Activated naive CD4-positive, alpha-beta T cell treated with anti-CD3 and anti-CD28 coated beads, Interleukin-2, amount 50 U/mL, for 24 hours (primary cell): Measurements from ENCODE around the gene MSX1.

Source experiments
- H3K27ac Mint-ChIP-seq: one replicate; pipeline ENCODE4 v1.8.0; 2021; ENCODE audit warnings: mild to moderate bottlenecking, mixed read lengths
- H3K27me3 Mint-ChIP-seq: one replicate; pipeline ENCODE4 v1.8.0; 2021; ENCODE audit warnings: mixed read lengths
- H3K36me3 Mint-ChIP-seq: one replicate; pipeline ENCODE4 v1.8.0; 2021; ENCODE audit warnings: mixed read lengths
- H3K4me1 Mint-ChIP-seq: one replicate; pipeline ENCODE4 v1.8.0; 2021; ENCODE audit warnings: mixed read lengths
- H3K4me3 Mint-ChIP-seq: one replicate; pipeline ENCODE4 v1.8.0; 2021; ENCODE audit warnings: mild to moderate bottlenecking, mixed read lengths
- H3K9me3 Mint-ChIP-seq: one replicate; pipeline ENCODE4 v1.8.0; 2021; ENCODE audit warnings: mixed read lengths

The MSX1 gene

DNA sequence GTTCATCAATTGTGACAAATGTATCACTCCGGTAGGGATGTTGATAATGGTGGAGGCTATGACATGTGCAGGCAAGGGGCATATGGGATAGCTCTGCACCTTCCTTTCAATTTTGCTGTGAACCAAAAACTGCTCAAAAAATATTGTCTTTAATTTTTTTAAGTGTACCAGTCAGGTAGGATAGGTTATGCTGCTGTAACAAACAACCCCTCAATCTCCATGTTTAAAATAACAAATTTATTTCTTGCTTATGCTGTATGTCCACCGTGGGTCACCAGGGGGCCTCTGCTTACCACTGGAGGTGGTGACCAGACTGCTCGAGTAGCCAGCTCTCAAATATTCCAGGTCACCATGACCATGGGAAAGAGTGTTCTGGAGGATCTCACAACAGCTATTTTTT lies 23.4 kb upstream of the MSX1 start:
- H3K9me3 Mint-ChIP-seq = peaks cover 13% of the 10 kb centered on the region
- no peak overlapping the region for H3K27ac Mint-ChIP-seq
- H3K36me3 Mint-ChIP-seq = peaks cover 1% of the 10 kb centered on the region
- H3K4me1 Mint-ChIP-seq = no peaks in the 10 kb centered on the region
- no peak overlapping the region for H3K4me3 Mint-ChIP-seq
- H3K27me3 Mint-ChIP-seq = peaks cover 1% of the 10 kb centered on the region

DNA sequence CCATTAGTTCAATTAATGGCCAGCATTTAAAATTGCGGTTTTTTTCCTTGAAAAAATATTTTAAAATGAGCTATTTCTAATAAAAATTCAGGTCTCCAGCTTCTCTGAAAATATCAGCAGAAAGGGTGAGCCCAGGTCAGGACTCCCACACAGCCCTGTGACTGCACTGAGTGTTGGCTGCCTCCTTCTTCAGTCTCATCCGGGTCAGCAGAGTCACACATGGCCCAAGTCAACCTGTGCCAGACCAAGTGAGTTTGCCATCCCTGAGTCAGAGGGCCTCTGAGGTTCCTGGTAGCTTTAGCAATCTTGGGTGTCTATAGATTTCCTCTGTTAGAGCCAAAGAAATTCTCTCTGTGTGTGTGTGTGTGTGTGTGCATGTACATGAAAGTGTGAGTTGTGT lies 22.1 kb upstream of the MSX1 start:
- Mint-ChIP-seq H3K4me1 (no peaks in the 10 kb centered on the region), H3K4me3 (no peak overlapping the region), H3K36me3 (peaks cover 1% of the 10 kb centered on the region), H3K27ac (no peak overlapping the region), H3K27me3 (peaks cover 3% of the 10 kb centered on the region), H3K9me3 (peaks cover 13% of the 10 kb centered on the region)

DNA sequence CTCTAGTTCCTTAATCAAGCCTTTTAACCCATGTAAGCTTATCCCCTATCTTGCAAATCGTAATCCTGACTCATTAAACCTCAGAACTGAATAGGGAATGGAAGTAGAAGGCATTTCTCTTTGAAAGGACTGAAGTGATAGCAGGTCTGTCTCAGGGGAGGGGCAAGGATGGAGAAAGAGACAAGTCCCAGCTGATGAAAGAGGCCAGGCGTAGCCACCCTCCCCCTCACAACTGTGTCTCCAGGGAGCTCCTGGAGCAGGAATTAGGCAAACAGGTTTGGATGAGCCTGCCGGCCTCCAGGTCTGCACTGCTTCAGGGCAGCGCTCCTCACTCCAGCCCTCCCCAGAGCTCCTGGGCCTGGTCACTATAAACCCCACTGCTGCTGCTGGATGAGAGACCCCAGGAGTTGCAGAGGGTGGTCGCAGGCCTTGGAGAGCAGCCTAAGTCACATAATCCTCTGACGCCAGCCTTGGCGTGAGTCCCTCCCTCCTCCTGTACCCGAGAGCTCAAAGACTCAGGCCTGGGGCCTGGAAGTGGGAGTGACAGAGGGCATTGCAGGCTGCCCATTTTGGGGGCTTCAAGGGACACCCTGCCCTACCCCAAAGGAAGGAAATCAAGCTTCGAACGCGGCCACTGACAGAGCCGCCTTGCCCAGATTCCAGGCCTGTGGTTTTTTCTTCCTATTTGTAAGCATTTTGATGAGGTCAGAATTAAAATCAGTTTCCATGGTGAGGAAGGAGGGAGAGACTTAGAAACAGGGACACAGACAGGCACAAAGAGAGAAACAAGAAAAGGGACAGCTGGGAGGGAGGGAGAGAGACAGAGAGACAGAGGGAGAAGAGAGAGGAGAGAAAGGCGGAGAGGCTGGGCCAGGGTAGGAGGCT lies 21.2 kb upstream of the MSX1 start:
- H3K4me3 Mint-ChIP-seq = no peak overlapping the region
- H3K9me3 Mint-ChIP-seq = peaks cover 13% of the 10 kb centered on the region
- H3K27me3 Mint-ChIP-seq = peaks cover 3% of the 10 kb centered on the region
- H3K36me3 Mint-ChIP-seq = peaks cover 1% of the 10 kb centered on the region
- no peak overlapping the region for H3K27ac Mint-ChIP-seq
- H3K4me1 Mint-ChIP-seq = no peaks in the 10 kb centered on the region

DNA sequence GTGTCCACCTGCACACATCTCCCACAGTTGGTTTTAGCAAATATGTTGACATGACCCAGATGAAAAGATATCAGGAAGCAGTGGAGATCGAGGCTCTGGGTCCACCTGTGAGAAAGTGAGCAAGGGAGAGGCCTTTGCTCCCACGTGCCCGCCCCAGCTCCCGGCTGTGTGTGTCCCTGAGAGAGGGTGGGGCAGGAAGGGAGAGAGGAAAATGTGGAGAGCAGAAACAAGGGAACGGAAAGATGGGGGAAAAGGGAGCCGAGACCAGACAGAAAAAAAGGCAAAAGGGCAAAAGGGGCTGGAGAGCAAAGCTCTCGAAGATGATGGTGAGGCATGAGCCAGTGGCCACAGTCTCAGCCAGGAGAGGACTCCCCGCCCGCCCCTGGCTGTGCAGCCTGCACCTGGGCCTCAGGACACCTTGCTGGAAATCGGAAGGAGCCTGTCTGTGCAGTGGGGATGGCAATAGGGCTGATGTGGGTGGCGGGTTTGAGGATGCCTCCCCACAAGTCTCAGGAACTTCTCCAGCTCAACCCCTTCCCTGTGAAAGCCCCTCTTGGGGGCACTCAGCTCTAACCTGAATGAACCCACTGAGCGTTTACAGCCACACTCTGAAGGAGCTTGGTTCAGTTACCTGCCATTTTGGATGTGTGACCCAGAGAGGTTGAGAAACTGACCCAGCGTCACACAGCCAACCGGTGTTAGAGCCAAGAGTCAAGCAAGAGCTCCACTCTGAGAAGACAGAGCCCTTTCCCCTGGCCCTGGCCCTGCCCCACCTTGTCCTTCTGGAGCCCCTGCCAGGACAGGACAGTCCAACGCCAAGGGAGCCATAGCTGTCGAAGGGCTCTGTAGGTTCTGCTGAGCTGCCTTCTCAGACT lies 20.3 kb upstream of the MSX1 start:
- no peak overlapping the region for H3K27ac Mint-ChIP-seq
- H3K9me3 Mint-ChIP-seq = peaks cover 5% of the 10 kb centered on the region
- no peak overlapping the region for H3K4me3 Mint-ChIP-seq
- no peaks in the 10 kb centered on the region for H3K4me1 Mint-ChIP-seq
- H3K27me3 Mint-ChIP-seq = peaks cover 5% of the 10 kb centered on the region
- peaks cover under 1% of the 10 kb centered on the region for H3K36me3 Mint-ChIP-seq

DNA sequence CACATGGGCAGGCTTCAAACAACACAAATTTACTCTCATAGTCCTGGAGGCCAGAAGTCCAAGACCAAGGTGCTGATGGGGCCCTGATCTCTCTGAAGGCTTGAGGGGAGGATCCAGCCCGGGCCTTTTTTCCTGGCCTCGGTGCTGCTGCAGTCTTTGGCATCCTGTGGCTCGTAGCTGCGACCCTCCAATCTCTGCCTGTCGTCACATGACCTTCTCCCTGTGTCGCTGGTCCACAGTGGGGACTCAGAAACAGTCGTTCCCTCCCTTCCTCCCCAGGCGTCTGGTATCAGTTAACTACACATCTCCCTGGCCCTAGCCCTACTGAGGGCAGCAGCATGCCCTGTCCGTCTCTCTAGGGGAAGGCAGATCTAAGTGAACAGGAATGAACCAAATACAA lies 19.1 kb upstream of the MSX1 start:
- no peaks in the 10 kb centered on the region for H3K36me3 Mint-ChIP-seq
- no peak overlapping the region for H3K27ac Mint-ChIP-seq
- H3K4me3 Mint-ChIP-seq = no peak overlapping the region
- no peaks in the 10 kb centered on the region for H3K4me1 Mint-ChIP-seq
- no peaks in the 10 kb centered on the region for H3K9me3 Mint-ChIP-seq
- H3K27me3 Mint-ChIP-seq = peaks cover 7% of the 10 kb centered on the region

DNA sequence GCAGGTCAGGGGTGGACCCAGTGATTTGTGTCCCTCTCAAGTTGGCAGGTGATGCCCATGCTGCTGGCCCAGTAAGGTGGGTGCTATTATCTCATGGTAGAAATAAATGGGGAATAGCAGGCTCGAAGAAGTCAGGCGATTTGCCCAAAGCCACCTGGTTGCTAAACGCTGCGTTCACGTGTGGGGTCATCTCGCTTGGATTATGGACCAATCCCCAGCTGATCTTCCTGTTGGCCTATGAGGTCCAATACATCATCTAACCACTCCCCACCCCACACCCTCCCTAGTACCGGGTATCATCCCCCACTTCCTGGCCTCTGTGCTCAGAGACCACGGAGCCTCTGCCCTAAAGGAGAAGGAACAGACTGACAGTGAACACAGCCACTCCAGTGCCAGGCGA lies 18.3 kb upstream of the MSX1 start:
- no peaks in the 10 kb centered on the region for H3K36me3 Mint-ChIP-seq
- H3K27me3 Mint-ChIP-seq = peaks cover 7% of the 10 kb centered on the region
- H3K4me1 Mint-ChIP-seq = no peaks in the 10 kb centered on the region
- no peak overlapping the region for H3K27ac Mint-ChIP-seq
- H3K4me3 Mint-ChIP-seq = no peak overlapping the region
- H3K9me3 Mint-ChIP-seq = no peaks in the 10 kb centered on the region

DNA sequence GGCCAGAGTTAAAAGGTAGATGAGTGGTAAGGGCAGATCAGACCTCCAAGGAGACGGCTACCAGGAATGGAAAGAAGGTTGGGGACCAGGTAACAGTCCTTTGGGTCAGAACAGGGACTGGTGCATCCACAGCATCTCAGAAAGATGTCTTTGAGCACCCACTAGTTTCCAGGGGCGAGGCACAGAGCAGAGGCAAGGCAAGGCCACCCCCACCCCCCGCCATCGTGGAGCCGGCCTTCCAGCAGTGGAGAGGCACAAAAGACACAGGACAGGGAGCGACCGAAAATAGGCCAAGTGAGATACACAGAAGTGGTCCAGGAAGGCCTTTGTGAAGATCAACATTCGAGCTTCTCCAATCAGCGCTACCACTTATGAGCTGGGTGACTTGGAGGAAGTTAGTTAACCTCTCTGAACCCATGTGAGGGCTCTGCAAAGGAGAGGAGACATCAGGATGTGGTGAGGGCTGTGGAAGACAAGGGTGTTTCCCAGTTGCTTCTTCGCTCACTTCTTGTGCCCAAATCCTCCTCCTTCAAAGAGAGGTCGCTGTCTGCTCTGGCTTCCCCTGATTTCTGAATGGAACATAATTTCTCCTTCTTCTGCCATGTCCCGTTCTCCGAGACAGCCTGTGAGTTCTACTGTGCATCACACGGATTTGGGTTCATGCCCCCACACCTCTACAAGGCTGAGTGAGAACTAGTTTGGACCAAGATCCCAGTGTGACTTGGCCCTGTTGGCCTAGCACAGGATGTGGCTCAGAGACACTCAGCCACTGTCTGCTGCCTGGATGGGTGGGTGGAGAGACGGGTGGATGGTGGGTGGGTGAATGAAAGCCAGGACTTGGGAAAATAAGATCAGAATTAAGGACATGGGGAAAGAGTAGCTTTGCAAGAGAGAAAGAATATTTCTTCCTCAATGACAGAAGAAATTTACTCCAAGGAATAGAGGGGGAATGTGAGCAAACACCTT lies 16.7 kb upstream of the MSX1 start:
- no peak overlapping the region for H3K4me3 Mint-ChIP-seq
- H3K36me3 Mint-ChIP-seq = no peaks in the 10 kb centered on the region
- no peak overlapping the region for H3K27ac Mint-ChIP-seq
- H3K27me3 Mint-ChIP-seq = peaks cover 7% of the 10 kb centered on the region
- no peaks in the 10 kb centered on the region for H3K4me1 Mint-ChIP-seq
- H3K9me3 Mint-ChIP-seq = no peaks in the 10 kb centered on the region

DNA sequence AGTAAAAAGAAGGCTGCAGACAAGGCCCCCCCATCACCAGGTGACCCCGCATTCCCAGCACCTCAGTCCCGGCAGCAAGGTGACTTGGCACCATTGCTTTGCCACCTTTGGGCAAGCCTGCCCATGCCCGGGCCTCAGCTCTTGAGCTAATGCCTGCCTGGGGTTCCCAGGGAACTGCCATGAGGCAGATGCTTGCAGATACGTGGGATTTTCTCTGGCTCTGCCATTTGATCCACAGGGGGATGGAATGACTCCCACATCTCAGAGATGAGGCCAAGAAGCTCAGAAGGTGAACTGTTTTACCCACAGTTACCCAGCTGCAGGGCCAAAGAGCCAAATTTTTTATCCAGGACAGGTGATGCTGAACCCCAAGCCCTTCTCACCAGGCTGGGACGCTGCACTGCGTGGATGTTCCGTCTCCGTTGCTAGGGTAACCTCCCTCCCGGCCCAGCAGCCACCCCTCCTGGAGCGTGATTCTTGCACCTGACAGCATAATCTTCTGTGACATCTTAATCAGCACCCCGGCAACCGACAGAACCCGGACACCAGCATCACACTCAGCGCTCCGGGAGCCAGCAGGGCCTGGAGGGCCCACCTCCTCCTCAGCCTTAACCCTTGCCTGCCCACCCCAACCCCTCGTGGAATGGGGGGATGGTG lies 15.7 kb upstream of the MSX1 start:
- H3K36me3 Mint-ChIP-seq = no peaks in the 10 kb centered on the region
- H3K4me3 Mint-ChIP-seq = no peak overlapping the region
- H3K4me1 Mint-ChIP-seq = no peaks in the 10 kb centered on the region
- no peaks in the 10 kb centered on the region for H3K9me3 Mint-ChIP-seq
- H3K27me3 Mint-ChIP-seq = peaks cover 12% of the 10 kb centered on the region
- H3K27ac Mint-ChIP-seq = no peak overlapping the region

DNA sequence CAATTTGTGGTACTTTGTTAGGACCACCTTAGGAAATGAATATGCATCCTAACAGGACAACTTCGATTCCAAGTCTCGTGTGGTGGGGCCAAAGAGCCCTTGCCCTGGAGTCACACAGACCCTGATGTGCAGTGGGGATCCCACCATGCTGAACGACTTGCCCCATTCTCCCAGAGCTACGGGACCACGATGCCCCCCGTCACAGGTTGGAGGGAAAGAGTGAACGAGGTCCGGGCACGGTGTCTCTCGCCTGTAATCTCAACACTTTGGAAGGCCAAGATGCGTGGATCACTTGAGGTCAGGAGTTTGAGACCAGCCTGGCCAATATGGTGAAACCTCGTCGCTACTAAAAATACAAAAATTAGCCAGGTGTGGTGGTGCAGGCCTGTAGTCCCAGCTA lies 14.4 kb upstream of the MSX1 start:
- peaks cover 11% of the 10 kb centered on the region for H3K27me3 Mint-ChIP-seq
- H3K9me3 Mint-ChIP-seq = no peaks in the 10 kb centered on the region
- no peaks in the 10 kb centered on the region for H3K4me1 Mint-ChIP-seq
- H3K27ac Mint-ChIP-seq = no peak overlapping the region
- no peak overlapping the region for H3K4me3 Mint-ChIP-seq
- no peaks in the 10 kb centered on the region for H3K36me3 Mint-ChIP-seq

DNA sequence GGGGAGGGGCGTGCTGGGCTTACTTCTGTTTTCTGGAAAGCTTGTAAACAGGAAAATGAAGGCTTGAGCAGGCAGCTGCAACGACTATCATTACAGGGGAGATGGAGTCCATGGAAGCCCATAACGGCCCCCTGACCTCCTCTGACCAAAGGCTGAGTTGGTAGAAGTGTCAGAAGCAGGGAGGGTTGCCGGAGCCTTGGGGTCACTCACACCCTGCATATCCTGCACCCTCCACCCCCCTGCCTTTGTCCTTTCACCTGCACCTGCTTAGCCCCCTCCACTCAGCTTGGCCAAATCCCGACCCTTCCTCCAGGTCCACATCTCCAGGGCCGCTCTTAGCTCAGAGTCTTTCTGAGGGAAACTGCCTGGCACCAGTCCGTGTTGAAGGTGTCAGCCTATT lies 12.5 kb upstream of the MSX1 start:
- no peaks in the 10 kb centered on the region for H3K4me1 Mint-ChIP-seq
- no peak overlapping the region for H3K4me3 Mint-ChIP-seq
- no peaks in the 10 kb centered on the region for H3K36me3 Mint-ChIP-seq
- no peaks in the 10 kb centered on the region for H3K9me3 Mint-ChIP-seq
- peaks cover 13% of the 10 kb centered on the region for H3K27me3 Mint-ChIP-seq
- H3K27ac Mint-ChIP-seq = no peak overlapping the region

DNA sequence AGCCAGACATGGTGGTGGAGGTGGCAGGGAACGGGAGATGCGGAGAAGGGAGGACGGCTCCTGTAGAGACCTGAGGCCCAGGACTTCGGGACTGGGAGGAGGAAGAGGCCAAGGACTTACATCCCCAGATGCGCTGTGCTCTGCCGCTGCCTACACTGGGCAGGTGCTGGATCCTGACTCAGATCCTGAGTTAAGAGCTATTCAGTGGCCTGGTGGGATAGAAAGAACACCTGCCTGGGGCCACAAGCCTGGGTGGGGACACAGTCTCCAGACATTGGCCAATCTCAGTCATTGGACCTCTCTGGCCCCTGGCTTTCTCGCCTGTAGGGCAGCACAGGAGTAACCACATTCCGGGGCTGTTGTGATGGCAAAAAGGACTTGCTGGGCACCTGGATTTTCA lies 10.9 kb upstream of the MSX1 start:
- Mint-ChIP-seq H3K27ac (no peak overlapping the region), H3K27me3 (peaks cover 19% of the 10 kb centered on the region), H3K4me3 (no peak overlapping the region), H3K36me3 (no peaks in the 10 kb centered on the region), H3K9me3 (no peaks in the 10 kb centered on the region), H3K4me1 (peaks cover 10% of the 10 kb centered on the region)

DNA sequence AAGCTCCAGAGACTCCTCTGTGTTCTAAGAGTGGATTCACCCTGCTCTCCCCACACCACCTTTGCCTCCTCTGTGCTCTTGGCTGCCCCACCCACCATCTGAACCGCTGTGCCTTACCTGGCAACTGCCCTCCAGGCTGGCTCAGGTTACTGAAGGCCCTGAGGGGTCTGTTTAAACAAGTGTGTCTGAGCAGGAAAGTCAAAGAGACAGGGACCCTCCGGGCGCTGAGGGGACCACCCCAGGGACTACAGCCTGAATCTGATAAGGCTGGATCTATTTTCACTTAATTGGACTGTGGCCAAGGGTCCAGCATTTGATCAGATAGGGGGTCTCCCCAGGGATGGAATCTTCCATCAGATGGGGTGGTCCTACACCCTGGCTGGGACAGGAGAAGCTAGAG lies 10.4 kb upstream of the MSX1 start:
- H3K9me3 Mint-ChIP-seq = no peaks in the 10 kb centered on the region
- peaks cover 12% of the 10 kb centered on the region for H3K4me1 Mint-ChIP-seq
- no peak overlapping the region for H3K27ac Mint-ChIP-seq
- H3K36me3 Mint-ChIP-seq = no peaks in the 10 kb centered on the region
- H3K27me3 Mint-ChIP-seq = peaks cover 20% of the 10 kb centered on the region
- no peak overlapping the region for H3K4me3 Mint-ChIP-seq

DNA sequence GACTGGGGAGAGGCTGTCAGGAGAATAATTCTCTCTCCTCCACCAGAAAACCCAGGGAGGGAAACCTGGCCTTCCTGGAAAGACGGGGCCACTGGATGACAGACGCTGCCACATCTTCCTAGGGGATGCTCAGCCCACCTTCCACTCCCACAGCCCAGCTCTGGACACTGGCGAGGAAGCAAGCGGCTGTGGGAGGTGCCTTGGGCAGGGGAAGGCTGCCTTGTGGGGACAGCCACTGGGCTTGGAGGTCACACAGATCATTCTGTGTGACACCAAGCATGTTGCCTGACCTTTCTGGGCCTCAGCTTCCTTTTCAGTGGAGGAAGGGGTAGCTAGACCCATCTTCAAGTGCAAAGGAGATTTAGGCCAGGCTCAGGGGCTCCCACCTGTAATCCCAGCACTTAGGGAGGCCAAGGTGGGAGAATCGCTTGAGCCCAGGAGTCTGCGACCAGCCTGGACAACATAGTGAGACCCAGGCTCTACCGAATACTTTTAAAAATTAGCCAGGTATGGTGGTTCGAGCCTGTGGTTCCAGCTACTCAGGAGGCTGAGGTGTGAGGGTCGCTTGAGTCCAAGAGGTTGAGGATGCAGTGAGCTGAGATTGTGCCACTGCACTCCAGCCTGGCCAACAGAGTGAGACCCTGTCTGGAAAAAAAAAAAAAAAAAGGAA lies 9.8 kb upstream of the MSX1 start:
- H3K27ac Mint-ChIP-seq = no peak overlapping the region
- peaks cover 23% of the 10 kb centered on the region for H3K27me3 Mint-ChIP-seq
- H3K4me3 Mint-ChIP-seq = no peak overlapping the region
- H3K36me3 Mint-ChIP-seq = no peaks in the 10 kb centered on the region
- no peaks in the 10 kb centered on the region for H3K9me3 Mint-ChIP-seq
- H3K4me1 Mint-ChIP-seq = peaks cover 12% of the 10 kb centered on the region

DNA sequence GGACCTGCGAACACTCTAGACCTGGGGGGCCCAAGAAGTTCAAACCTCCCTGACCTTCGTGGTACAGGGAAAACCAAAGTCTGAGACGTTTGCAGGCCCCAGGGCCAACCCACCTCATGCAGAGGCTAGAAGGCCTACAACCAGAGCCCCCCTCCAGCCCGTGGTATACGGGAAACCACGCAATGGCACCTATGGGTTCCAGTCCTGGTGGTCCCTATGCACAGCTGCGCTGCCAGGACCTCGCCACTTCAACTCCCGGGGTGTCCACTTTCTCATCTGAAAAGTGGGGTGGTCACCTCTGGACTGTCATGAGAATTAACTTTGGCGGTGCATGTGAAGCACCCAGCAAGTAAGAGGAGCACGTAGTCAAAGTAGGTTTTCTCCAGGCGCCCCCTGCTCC lies 8.4 kb upstream of the MSX1 start:
- no peaks in the 10 kb centered on the region for H3K9me3 Mint-ChIP-seq
- no peak overlapping the region for H3K27ac Mint-ChIP-seq
- H3K4me1 Mint-ChIP-seq = peaks cover 18% of the 10 kb centered on the region
- H3K36me3 Mint-ChIP-seq = no peaks in the 10 kb centered on the region
- peaks cover 27% of the 10 kb centered on the region for H3K27me3 Mint-ChIP-seq
- H3K4me3 Mint-ChIP-seq = no peak overlapping the region
